Measurements from ENCODE around the gene MAD1L1.
A peak's percentile ranks its signal among the peaks of the same experiment; 100 is the strongest.

MAD1L1 gene

GRCh38 chr7:1897076-1897860, 335.5 kb downstream of the MAD1L1 start:
- no peak for DNase-seq (ENCODE audit: low spot score)

- no peak for DNase-seq (ENCODE audit: low spot score)
Measured at GRCh38 chr7:1895664-1896515, 336.9 kb downstream of the MAD1L1 start.

GRCh38 chr7:1894906-1895663, 337.7 kb downstream of the MAD1L1 start:
- DNase-seq (ENCODE audit: low spot score): no peak

GRCh38 chr7:1894313-1894900, 338.3 kb downstream of the MAD1L1 start:
- no peak for DNase-seq (ENCODE audit: low spot score)

GRCh38 chr7:1893451-1893850, 339.3 kb downstream of the MAD1L1 start:
- no peak for DNase-seq (ENCODE audit: low spot score)

- DNase-seq (ENCODE audit: low spot score): no peak
Measured at GRCh38 chr7:1893036-1893435, 339.7 kb downstream of the MAD1L1 start.

- no peak for DNase-seq (ENCODE audit: low spot score)
Measured at GRCh38 chr7:1892011-1892965, 340.5 kb downstream of the MAD1L1 start.

GRCh38 chr7:1890289-1891235, 342.2 kb downstream of the MAD1L1 start:
- DNase-seq (ENCODE audit: low spot score): no peak

- DNase-seq (ENCODE audit: low spot score): no peak
Measured at GRCh38 chr7:1889556-1890181, 343.1 kb downstream of the MAD1L1 start.

GRCh38 chr7:1889091-1889490, 343.7 kb downstream of the MAD1L1 start:
- DNase-seq (ENCODE audit: low spot score): no peak

- no peak for DNase-seq (ENCODE audit: low spot score)
Measured at GRCh38 chr7:1888425-1888824, 344.3 kb downstream of the MAD1L1 start.

- no peak for DNase-seq (ENCODE audit: low spot score)
Measured at GRCh38 chr7:1887251-1887650, 345.5 kb downstream of the MAD1L1 start.

- DNase-seq (ENCODE audit: low spot score): no peak
Measured at GRCh38 chr7:1886361-1887064, 346.2 kb downstream of the MAD1L1 start.

- no peak for DNase-seq (ENCODE audit: low spot score)
Measured at GRCh38 chr7:1885465-1886226, 347.1 kb downstream of the MAD1L1 start.

GRCh38 chr7:1884583-1885350, 348.0 kb downstream of the MAD1L1 start:
- DNase-seq (ENCODE audit: low spot score): no peak

- peak; percentile 83 for DNase-seq (ENCODE audit: low spot score)
Measured at GRCh38 chr7:1883834-1884582, 348.7 kb downstream of the MAD1L1 start.

All from iPS-NIHi11 (cell line).